Astrocyte of the cerebellum (primary cell): ENCODE data around the gene ETF1.
"Not testable (repeated sequence)": the region's sequence is repeated elsewhere in the genome, so short reads cannot be mapped to it uniquely, and the experiment has no call there.

ENCODE experiments used
- DNase-seq: peaks from one replicate; pipeline ENCODE4 v3.0.0-alpha.2; 2011; ENCODE audit warnings: low read depth
- H3K4me3 ChIP-seq: 2 replicates; pipeline ENCODE4 v1.5.1; 2011; ENCODE audit warnings: mild to moderate bottlenecking, low read depth, low read length, moderate library complexity
- in situ Hi-C: cut with HindIII; loops from 2 replicates; pipeline ENCODE4 v1.10.0; 2017; ENCODE audit warnings: low sequenced_read_pairs
- TF ChIP-seq, protein P1 (sequence below): IDR thresholded peaks from 2 replicates; pipeline ENCODE4 v1.5.1; 2012; ENCODE audit warnings: low read length, low read depth, moderate library complexity, mild to moderate bottlenecking; ENCODE audit errors: missing control alignments

Gene ETF1

DNA sequence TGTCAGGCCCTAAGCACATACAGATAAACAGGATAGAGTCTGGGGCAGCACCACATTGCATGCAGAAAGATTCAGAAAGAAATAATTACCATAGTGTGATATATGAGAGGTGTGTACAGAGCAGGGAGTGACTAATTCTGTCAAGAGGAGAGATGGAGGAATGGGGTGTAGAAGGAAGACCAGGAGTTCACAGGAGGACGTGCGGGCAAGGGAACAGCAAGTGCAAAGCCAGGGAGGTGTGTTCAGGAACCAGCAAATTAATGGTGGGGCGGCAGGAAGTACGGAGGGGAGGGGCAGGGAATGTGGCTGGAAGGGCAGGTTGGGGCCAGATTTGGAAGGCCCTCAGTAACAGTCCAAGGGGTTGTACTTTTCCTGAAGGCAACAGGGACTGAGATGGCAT, 60.4 kb downstream of the ETF1 start:
- TF ChIP-seq, protein P1, sequence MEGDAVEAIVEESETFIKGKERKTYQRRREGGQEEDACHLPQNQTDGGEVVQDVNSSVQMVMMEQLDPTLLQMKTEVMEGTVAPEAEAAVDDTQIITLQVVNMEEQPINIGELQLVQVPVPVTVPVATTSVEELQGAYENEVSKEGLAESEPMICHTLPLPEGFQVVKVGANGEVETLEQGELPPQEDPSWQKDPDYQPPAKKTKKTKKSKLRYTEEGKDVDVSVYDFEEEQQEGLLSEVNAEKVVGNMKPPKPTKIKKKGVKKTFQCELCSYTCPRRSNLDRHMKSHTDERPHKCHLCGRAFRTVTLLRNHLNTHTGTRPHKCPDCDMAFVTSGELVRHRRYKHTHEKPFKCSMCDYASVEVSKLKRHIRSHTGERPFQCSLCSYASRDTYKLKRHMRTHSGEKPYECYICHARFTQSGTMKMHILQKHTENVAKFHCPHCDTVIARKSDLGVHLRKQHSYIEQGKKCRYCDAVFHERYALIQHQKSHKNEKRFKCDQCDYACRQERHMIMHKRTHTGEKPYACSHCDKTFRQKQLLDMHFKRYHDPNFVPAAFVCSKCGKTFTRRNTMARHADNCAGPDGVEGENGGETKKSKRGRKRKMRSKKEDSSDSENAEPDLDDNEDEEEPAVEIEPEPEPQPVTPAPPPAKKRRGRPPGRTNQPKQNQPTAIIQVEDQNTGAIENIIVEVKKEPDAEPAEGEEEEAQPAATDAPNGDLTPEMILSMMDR, result no peak

GRCh38 chr5:138476918-138477317, 66.1 kb downstream of the ETF1 start:
- in situ Hi-C loops, result no loop called here
- no peak overlapping the region for H3K4me3 ChIP-seq
- DNase-seq, result no peak
- TF ChIP-seq, protein P1, result no peak

More for the DNA sequence above, 60.4 kb downstream of the ETF1 start:
- in situ Hi-C loops, result no loop called here
- no peak overlapping the region for H3K4me3 ChIP-seq
- no peak for DNase-seq

- DNase-seq, H3K4me3 ChIP-seq, in situ Hi-C loops: not testable (repeated sequence)
These were observed 69.9 kb downstream of the ETF1 start for GRCh38 chr5:138473151-138473550.

DNA sequence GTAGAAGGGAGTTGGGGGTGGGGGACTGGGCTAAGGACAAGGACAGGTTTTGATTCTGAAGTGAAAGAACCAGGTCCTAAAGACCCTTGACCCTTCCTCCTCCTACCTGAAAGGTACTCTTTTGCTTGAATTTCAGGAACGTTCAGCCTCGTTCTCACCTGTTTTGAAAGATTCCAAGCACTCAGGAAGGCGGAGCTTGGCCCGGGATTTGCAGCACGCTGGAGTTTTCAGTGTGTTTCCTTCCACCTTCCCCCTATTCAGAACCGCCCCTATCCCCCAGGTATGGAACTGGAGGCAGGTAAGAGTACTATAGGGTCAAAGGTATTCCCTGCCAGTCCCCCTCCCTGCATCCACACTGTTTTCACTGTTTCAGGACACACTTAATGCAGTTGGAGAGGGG, 70.7 kb downstream of the ETF1 start:
- TF ChIP-seq, protein P1, result no peak
- in situ Hi-C loops, result no loop called here
- no peak for DNase-seq
- no peak overlapping the region for H3K4me3 ChIP-seq

DNA sequence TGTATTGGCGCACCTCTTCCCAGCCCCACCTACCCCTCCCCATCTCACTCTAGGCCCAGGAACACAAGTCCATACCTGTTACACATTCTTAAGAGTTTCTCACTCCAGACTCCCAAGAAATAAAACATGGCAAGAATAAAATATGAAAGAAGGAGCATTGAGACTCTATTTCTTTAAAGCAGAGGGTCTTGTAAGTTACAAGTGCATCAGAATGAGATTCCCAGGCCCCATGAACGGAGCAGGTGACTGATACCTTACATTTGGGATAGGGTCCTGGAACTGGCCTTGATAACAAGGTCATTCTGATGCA, 72.0 kb downstream of the ETF1 start:
- in situ Hi-C loops, result no loop called here
- H3K4me3 ChIP-seq, result no peak overlapping the region
- TF ChIP-seq, protein P1, result no peak
- DNase-seq, result no peak

- DNase-seq, result no peak
- no peak overlapping the region for H3K4me3 ChIP-seq
- TF ChIP-seq, protein P1, result no peak
- in situ Hi-C loops, result no loop called here
These were observed 72.5 kb downstream of the ETF1 start for GRCh38 chr5:138470322-138471051.

- no peak overlapping the region for H3K4me3 ChIP-seq
- TF ChIP-seq, protein P1, result no peak
- peak; percentile 89 for DNase-seq
- in situ Hi-C loops, result no loop called here
These were observed 73.3 kb downstream of the ETF1 start for GRCh38 chr5:138469540-138470321.
